Erythroblast (primary cell): ENCODE measurements around the gene RESF1.

Experiments
- GATA1 ChIP-seq: IDR thresholded peaks from 2 replicates; pipeline ENCODE4 v1.6.1; 2011; ENCODE audit warnings: low read depth, mild to moderate bottlenecking, control low read depth, low read length, moderate library complexity
- POLR2A ChIP-seq: IDR thresholded peaks from 2 replicates; pipeline ENCODE4 v1.6.1; 2011; ENCODE audit warnings: mild to moderate bottlenecking, low read length

DNA sequence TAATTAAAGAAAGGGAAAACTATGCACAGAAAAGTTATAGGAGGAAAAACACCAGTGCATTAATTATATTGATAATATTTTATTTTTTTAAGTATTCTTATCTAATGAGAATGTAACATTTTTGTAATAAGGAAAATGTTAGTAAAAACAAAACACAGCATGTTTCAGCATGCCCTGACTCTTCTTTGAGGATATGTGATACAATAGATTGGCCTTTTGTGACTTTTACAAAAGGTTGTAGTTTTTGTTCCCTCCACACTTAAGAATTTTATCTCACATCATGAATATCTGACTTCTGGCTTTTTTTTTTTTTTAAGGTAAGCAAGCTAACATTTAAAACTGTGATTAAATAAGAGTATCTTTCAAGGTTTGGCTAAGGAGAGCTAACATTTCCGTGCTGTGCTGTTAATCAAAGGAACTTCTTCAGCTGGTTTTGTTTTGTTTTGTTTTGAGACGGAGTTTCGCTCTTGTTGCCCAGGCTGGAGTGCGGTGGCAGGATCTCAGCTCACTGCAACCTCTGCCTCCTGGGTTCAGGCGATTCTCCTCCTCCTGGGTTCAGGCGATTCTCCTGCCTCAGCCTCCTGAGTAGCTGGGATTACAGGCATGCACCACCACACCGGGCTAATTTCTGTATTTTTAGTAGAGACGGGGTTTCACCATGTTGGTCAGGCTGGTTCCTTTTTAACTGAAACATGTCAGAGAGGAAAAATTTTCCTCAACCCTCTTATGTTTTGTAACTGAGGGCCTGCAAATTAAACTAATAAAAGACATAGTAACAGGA lies 30.8 kb upstream of the RESF1 start:
- no peak for TF ChIP-seq POLR2A
- no peak for TF ChIP-seq GATA1
